ENCODE measurements around the gene DLEU7. TPM values are rescaled to one million over a fixed set of nuclear protein-coding genes. Genes with fewer than 3 reads are reported as not detected.

Gene DLEU7
- total RNA-seq, 1 experiment from 2014 or later, result 3.6 TPM

DNA sequence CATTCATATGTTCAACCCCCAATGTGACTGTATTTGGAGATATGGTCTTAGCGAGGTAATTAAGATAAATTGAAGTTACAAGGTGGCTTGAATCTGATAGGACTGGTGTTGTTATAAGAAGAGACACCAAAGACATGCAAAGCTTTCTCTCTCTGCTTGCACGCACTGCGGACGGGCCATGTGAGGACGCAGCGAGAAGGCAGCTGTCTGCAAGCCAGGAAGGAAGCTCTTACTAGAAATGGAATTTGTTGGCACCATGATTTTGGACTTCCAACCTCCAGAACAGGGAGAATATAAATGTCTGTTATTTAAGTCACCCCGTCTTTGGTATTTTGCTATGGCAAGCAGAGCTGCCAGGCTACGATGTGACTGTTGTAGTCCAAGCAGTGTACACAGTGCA lies 4.8 kb downstream of the DLEU7 start:
- Mint-ChIP-seq H3K4me1 (peaks cover 14% of the 10 kb centered on the region), H3K4me3 (no peak overlapping the region), H3K36me3 (peaks cover 30% of the 10 kb centered on the region), H3K27ac (no peak overlapping the region), H3K27me3 (ENCODE audit: low read depth) (peaks cover 7% of the 10 kb centered on the region), H3K9me3 (peaks cover 13% of the 10 kb centered on the region)
- POLR2A ChIA-PET, result no interaction called here
- ATAC-seq (no peak), DNase-seq (ENCODE audit: low spot score) (no peak)
- CTCF ChIA-PET, result no interaction called here
- TF ChIP-seq, protein P1, sequence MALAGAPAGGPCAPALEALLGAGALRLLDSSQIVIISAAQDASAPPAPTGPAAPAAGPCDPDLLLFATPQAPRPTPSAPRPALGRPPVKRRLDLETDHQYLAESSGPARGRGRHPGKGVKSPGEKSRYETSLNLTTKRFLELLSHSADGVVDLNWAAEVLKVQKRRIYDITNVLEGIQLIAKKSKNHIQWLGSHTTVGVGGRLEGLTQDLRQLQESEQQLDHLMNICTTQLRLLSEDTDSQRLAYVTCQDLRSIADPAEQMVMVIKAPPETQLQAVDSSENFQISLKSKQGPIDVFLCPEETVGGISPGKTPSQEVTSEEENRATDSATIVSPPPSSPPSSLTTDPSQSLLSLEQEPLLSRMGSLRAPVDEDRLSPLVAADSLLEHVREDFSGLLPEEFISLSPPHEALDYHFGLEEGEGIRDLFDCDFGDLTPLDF (CRISPR knock-in tag; IDR thresholded peaks at IDR 0.05), result no peak
- TF ChIP-seq ZNF423 (CRISPR knock-in tag; IDR thresholded peaks at IDR 0.05), result no peak
- no peak for TF ChIP-seq RELA (CRISPR knock-in tag; IDR thresholded peaks at IDR 0.05; ENCODE audit: borderline replicate concordance)
- no peak for TF ChIP-seq FOXP4 (CRISPR knock-in tag; IDR thresholded peaks at IDR 0.05)
- TF ChIP-seq FOXK1 (CRISPR knock-in tag; IDR thresholded peaks at IDR 0.05), result no peak
- TF ChIP-seq ZNF232 (CRISPR knock-in tag; IDR thresholded peaks at IDR 0.05), result no peak
- TF ChIP-seq, protein P2, sequence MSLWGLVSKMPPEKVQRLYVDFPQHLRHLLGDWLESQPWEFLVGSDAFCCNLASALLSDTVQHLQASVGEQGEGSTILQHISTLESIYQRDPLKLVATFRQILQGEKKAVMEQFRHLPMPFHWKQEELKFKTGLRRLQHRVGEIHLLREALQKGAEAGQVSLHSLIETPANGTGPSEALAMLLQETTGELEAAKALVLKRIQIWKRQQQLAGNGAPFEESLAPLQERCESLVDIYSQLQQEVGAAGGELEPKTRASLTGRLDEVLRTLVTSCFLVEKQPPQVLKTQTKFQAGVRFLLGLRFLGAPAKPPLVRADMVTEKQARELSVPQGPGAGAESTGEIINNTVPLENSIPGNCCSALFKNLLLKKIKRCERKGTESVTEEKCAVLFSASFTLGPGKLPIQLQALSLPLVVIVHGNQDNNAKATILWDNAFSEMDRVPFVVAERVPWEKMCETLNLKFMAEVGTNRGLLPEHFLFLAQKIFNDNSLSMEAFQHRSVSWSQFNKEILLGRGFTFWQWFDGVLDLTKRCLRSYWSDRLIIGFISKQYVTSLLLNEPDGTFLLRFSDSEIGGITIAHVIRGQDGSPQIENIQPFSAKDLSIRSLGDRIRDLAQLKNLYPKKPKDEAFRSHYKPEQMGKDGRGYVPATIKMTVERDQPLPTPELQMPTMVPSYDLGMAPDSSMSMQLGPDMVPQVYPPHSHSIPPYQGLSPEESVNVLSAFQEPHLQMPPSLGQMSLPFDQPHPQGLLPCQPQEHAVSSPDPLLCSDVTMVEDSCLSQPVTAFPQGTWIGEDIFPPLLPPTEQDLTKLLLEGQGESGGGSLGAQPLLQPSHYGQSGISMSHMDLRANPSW (CRISPR knock-in tag; conservative IDR thresholded peaks at IDR 0.05; ENCODE audit: low read depth), result no peak
- TF ChIP-seq NFYB (CRISPR knock-in tag; conservative IDR thresholded peaks at IDR 0.05; ENCODE audit: low read depth), result no peak
- no peak for TF ChIP-seq HMGA2 (CRISPR knock-in tag; IDR thresholded peaks at IDR 0.05)
- no peak for TF ChIP-seq USF1 (CRISPR knock-in tag; IDR thresholded peaks at IDR 0.05)
- TF ChIP-seq, protein P3, sequence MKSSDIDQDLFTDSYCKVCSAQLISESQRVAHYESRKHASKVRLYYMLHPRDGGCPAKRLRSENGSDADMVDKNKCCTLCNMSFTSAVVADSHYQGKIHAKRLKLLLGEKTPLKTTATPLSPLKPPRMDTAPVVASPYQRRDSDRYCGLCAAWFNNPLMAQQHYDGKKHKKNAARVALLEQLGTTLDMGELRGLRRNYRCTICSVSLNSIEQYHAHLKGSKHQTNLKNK (CRISPR knock-in tag; IDR thresholded peaks at IDR 0.05), result no peak
- no peak for TF ChIP-seq SMAD4 (CRISPR knock-in tag; IDR thresholded peaks at IDR 0.05)
- no peak for TF ChIP-seq ZNF263 (CRISPR knock-in tag; IDR thresholded peaks at IDR 0.05; ENCODE audit: low read depth)
- TF ChIP-seq ZNF532 (CRISPR knock-in tag; IDR thresholded peaks at IDR 0.05; ENCODE audit: borderline replicate concordance), result no peak
- no peak for TF ChIP-seq FOXP1 (CRISPR knock-in tag; IDR thresholded peaks at IDR 0.05; ENCODE audit: borderline replicate concordance)
- no peak for TF ChIP-seq TEAD1 (CRISPR knock-in tag; IDR thresholded peaks at IDR 0.05)
- no peak for TF ChIP-seq ZNF281 (CRISPR knock-in tag; IDR thresholded peaks at IDR 0.05)
- no peak for TF ChIP-seq SP1 (CRISPR knock-in tag; conservative IDR thresholded peaks at IDR 0.05)
- no peak for TF ChIP-seq ZNF396 (CRISPR knock-in tag; IDR thresholded peaks at IDR 0.05; ENCODE audit: borderline replicate concordance)
